Esophagus mucosa (tissue), 1 donor: ENCODE results near the gene PSMD7. TPM values are rescaled to one million over a fixed set of nuclear protein-coding genes. Genes with fewer than 3 reads are reported as not detected.

ENCODE experiments used
- total RNA-seq: library from RNA; stranded (reverse); gene quantifications from one replicate; pipeline ENCODE4 v1.2.4, GENCODE V29; 2023
- donor health status: DM: yes; HTN: yes; CAD: no.

The PSMD7 gene
- total RNA-seq, 1 donor from 2014 or later = 72.0 TPM

Other genes starting within 250 kb of the PSMD7 start
- 2.8 TPM for gene NPIPB15, start 79.5 kb downstream of the PSMD7 start, total RNA-seq
- gene CLEC18B, start 124.7 kb downstream of the PSMD7 start, total RNA-seq = 2.8 TPM